ENCODE data around the gene SMAP2.
A peak's percentile ranks its signal among the peaks of the same experiment; 100 is the strongest.

SMAP2 gene

GRCh38 chr1:40390857-40391256, 17.3 kb downstream of the SMAP2 start:
- no peak for DNase-seq (ENCODE audit: low read depth in 2 of 2)

GRCh38 chr1:40391688-40392145, 18.2 kb downstream of the SMAP2 start:
- DNase-seq (ENCODE audit: low read depth in 2 of 2) = no peak

GRCh38 chr1:40392221-40392620, 18.7 kb downstream of the SMAP2 start:
- peak; percentile 79 to 81 for DNase-seq (ENCODE audit: low read depth in 2 of 2)

- DNase-seq (ENCODE audit: low read depth in 2 of 2) = no peak
Measured at GRCh38 chr1:40393173-40393572, 19.6 kb downstream of the SMAP2 start.

GRCh38 chr1:40394491-40395172, 21.1 kb downstream of the SMAP2 start:
- DNase-seq (ENCODE audit: low read depth in 2 of 2) = no peak

GRCh38 chr1:40395190-40396175, 22.0 kb downstream of the SMAP2 start:
- no peak for DNase-seq (ENCODE audit: low read depth in 2 of 2)

- DNase-seq (ENCODE audit: low read depth in 2 of 2) = no peak
Measured at GRCh38 chr1:40396420-40396819, 22.9 kb downstream of the SMAP2 start.

- no peak for DNase-seq (ENCODE audit: low read depth in 2 of 2)
Measured at GRCh38 chr1:40397258-40397657, 23.7 kb downstream of the SMAP2 start.

- no peak for DNase-seq (ENCODE audit: low read depth in 2 of 2)
Measured at GRCh38 chr1:40399984-40400704, 26.6 kb downstream of the SMAP2 start.

- no peak for DNase-seq (ENCODE audit: low read depth in 2 of 2)
Measured at GRCh38 chr1:40401473-40402201, 28.1 kb downstream of the SMAP2 start.

- peak in 1 of 2 experiments; percentile 36 for DNase-seq (ENCODE audit: low read depth in 2 of 2)
Measured at GRCh38 chr1:40404670-40405462, 31.3 kb downstream of the SMAP2 start.

GRCh38 chr1:40405812-40406211, 32.3 kb downstream of the SMAP2 start:
- no peak for DNase-seq (ENCODE audit: low read depth in 2 of 2)

- DNase-seq (ENCODE audit: low read depth in 2 of 2) = no peak
Measured at GRCh38 chr1:40407453-40407852, 33.9 kb downstream of the SMAP2 start.

- no peak for DNase-seq (ENCODE audit: low read depth in 2 of 2)
Measured at GRCh38 chr1:40409467-40409866, 35.9 kb downstream of the SMAP2 start.

- no peak for DNase-seq (ENCODE audit: low read depth in 2 of 2)
Measured at GRCh38 chr1:40411294-40411693, 37.8 kb downstream of the SMAP2 start.

- DNase-seq (ENCODE audit: low read depth in 2 of 2) = no peak
Measured at GRCh38 chr1:40411843-40412242, 38.3 kb downstream of the SMAP2 start.

GRCh38 chr1:40413527-40414252, 40.2 kb downstream of the SMAP2 start:
- DNase-seq (ENCODE audit: low read depth in 2 of 2) = no peak

GRCh38 chr1:40414331-40414730, 40.8 kb downstream of the SMAP2 start:
- DNase-seq (ENCODE audit: low read depth in 2 of 2) = no peak

GRCh38 chr1:40416709-40417108, 43.2 kb downstream of the SMAP2 start:
- DNase-seq (ENCODE audit: low read depth in 2 of 2) = no peak

Data from fibroblast of skin of left quadriceps (primary cell).